ENCODE measurements around the gene VIPR2.

GRCh38 chr7:159128767-159129166 lies 15.9 kb downstream of the VIPR2 start:
- TF ChIP-seq SUZ12 (IDR thresholded peaks at IDR 0.05; ENCODE audit: extremely low read depth, insufficient read depth, insufficient read length) (no peak), ZNF274 (IDR thresholded peaks at IDR 0.05; ENCODE audit: low read depth, low read length) (no peak)

Data from NT2/D1 (cell line).